ENCODE measurements around the gene MINDY4. TPM values are rescaled to one million over a fixed set of nuclear protein-coding genes. Genes with fewer than 3 reads are reported as not detected.
"Not testable (repeated sequence)": the region's sequence is repeated elsewhere in the genome, so short reads cannot be mapped to it uniquely, and the experiment has no call there.

Gene MINDY4
- total RNA-seq, 1 donor from 2014 or later: 5.2 TPM

DNA sequence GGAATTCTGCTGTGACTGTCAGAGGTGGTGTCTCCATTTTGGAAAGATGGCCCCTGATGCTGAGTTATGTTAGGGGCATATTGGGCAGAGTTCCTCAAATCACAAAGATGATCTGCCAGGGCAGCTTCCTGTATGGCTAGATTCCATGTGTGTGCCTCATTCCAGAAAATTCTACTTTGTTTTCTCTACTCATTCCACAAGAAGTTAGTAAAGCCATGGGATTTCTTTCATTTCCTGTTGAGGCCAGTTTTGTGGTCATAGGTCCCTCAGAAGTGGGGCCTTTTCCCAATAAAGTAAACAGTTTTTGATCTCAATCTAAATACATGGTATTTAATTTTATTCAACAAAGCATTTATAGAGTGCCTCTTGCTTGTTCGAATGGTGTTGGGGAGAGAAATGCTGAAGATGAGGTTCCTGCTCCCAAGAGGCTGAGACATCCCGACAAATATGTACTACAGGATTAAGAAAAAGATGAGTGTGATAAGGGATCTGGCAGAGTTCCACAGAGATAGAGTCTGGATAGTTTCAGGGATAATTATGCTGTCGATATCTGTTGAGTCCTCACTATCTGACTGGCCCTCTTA is 33.0 kb downstream of the MINDY4 start:
- no peak for DNase-seq

DNA sequence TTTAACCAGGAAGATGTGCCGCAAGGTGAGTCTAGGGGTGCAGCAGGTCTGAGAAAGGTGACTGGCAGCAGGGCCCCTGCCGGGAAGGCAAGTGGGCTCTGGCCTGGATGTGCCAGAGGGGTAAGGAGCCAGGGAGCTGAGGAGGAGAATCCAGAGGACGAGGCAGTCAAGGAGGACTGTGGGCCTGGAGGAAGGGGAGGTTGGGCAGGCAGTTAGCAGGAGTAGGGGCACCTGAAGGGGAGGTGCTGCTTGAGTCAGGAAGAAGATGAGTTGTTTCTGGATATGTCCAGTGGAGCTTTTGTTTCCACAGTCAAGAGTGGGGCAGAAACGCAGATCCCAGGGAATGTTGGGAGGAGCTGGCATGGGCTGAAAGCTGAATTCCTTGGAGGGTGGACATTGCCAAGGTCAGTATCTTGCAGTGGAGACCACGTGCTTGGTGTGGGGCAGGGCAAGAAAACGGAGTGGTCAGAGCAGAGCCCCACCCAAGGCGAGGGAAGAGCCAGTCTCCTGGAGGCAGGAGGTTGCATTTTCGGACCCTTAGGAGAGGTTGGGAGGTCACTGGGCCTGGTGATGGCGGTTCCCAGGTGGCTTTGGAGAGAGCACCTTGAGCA is 34.0 kb downstream of the MINDY4 start:
- DNase-seq: no peak

DNA sequence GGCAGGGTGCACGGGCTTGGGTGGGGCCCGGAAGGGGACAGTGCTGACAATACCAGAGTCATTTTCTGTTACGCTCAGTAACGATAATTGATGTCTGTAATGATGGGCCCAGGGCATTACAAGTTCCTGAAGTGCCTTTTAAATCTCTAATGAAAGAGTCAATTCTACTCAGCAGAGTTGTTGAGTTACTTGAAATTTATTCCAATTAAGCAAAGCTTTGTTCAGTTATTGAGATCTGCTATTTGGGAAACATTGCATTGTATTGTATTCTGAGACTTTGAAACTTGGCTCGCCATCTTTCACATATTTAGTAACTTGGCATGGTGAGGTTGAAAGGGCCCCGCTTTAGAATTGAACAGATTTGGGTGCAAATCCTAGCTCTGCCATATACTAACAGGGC is 34.7 kb downstream of the MINDY4 start:
- no peak for DNase-seq

DNA sequence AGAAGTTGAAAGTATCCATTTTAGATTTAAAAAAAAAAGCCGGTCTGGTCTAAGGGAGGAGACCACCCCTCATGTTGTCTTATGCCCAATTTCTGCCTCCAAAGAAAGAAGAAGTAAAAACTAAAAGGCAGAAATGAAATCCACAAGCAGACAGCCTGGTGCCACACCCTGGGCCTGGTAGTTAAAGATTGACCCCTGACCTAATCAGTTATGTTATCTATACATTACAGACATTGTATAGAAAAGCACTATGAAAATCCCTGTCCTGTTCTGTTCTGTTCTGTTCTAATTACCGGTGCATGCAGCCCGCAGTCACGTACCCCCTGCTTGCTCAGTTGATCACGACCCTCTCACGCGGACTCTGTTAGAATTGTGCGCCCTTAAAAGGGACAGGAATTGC is 36.3 kb downstream of the MINDY4 start:
- DNase-seq: not testable (repeated sequence)

DNA sequence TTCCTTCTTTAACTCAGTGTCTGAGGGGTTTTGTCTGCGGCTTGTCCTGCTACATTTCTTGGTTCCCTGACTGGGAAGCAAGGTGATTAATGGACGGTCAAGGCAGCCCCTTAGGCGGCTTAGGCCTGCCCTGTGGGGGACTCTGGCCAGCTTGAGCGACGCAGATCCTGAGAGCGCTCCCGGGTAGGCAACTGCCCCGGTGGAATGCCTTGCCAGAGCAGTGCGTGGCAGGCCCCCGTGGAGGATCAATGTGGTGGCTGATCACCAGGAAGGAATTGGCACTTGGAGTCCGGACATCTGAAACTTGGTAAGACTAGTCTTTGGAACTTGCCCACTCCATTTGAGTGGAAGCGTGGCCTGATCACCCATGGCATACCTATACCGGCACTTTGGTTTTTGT is 36.7 kb downstream of the MINDY4 start:
- DNase-seq: not testable (repeated sequence)

DNA sequence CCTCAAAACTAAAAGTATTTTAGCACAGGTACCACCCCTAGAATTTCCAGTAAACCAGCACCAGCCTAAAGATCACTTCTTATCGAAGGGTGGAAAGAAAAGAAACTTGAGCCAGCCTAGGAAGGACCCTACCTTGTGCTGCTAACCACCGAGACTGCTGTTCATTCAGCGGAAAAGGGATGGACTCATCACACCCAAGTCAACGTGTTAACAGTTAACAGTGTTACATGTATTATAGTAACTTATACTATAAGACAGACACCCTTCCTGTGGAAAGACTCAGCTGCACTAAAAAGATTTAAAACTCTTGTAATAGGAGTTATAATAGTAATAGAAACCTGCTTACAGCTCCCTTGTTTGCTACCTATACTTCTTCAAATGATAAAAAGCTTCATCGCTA is 39.8 kb downstream of the MINDY4 start:
- no peak for DNase-seq

DNA sequence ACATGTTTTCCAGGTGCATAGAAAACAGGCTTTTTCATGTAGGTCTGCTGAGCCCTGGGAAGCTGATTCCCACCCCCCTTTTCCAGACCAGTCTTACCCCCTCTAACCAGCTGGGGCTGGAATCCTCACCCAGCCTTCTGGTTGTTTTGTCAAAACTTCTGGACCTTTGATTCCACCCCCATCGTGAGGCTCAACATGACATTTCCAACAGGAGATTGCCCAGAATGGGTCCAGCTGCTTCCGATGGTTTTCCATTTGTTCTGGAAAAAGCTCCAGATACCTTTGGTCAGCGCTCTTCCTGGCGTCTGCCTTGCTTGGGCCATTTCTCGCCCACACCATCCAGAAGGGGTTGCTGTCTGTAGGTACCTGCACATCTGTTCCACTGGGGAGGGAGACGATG is 41.5 kb downstream of the MINDY4 start:
- DNase-seq: no peak

DNA sequence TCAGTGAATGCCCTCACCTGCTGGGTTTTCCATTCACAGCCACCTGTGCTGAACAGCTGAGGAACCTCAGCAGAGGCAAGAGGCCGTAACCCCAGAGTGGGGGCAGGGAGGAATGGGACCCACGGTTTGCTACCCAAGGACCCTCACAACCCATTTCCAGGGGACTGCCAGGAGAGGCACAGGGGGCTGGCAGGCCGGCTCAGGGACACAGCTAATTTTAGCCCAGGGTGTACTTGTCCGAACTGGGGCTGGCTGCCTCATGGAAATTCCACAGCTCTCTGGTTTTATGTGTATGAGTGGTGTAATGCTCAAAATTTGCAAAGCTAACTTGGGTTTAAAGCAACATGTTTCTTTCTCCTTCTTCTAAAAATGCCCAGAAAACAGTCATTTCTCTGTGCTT is 42.2 kb downstream of the MINDY4 start:
- DNase-seq: peak; percentile 6

DNA sequence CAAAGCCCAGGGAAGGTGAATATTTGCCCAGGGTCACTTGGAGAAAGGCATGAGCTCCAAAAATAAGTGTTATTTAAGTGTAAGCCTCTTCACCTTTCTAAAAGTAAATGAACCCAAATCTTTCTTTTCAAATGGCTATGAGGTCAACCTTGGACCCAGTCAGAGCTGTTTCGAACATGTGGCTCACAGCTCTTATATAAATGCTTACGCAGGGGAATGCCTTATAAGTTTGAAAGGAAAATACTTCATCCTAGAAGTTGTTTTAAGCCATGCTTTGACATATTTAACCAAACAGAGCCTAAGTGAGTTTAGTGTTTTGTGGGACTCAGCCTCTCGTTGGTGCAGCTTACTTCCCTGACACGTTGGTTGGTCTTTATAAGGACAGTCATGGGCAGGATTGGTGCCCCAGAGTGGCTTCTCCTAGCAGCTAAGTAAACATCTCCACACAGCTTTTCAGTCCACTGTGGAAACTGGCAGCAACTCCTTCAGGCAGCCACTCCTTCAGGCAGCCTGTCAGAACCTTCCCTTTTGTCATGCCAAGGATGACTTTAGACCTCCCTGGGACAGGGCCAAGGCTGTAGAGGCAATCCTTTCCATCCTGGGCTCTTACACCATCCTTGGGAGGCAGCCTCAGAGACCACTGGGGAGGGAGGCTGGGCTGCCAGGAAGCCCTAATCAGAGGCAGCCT is 43.6 kb downstream of the MINDY4 start:
- DNase-seq: peak; percentile 21

DNA sequence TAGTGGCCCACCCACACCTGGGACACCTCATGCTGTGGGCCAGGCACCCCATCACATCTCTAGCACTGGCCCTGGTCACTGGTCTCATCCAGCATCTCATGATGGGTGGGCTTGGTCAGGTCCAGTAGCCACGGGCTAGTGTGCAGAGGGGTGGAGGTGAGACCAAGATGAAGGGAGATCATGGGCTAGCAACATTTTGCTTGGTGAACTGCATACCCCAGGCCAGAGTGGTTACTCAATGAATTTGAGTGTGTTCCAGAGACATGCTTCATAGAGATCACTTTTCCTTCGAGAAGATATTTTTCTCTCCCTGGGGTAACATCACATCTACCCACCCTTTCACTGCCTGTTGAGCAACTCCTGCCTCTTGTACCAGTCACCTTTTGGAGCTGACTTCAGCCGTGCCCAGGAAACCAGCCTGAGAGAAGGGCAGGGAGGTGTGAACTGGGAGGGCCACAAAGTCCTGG is 44.2 kb downstream of the MINDY4 start:
- DNase-seq: no peak

DNA sequence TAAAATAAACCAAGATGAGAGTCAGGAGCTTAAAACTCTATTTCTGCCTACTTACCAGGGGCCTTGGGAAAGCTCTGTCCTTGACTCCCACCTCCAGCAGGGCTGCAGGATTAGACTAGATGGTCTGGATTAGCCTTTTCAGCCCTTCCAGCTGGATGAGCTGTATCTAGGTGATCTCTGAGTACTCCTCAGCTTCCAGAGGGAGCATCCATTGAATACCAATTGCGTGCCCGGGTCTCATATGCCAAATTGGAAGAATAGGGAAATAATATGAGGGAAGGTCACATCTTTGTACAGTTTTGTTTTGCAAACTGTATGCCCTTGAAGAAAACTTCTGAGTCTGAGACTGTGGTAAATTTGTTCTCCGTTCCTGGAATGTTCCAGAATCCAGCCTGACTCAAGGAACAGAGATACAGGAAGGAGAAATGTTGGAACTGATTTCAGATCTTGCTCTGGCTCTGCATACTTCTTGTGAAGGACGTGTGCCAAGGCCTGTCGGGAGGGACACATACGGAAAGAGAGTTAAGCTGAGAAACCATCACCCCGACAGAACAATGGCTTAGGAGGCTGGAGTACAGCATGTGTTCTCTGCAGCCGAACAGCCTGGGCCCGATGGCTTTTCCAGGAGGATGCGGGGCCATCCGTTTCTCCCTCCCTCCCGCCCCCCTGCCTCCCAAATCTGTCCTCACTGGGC is 44.9 kb downstream of the MINDY4 start:
- DNase-seq: peak; percentile 48

DNA sequence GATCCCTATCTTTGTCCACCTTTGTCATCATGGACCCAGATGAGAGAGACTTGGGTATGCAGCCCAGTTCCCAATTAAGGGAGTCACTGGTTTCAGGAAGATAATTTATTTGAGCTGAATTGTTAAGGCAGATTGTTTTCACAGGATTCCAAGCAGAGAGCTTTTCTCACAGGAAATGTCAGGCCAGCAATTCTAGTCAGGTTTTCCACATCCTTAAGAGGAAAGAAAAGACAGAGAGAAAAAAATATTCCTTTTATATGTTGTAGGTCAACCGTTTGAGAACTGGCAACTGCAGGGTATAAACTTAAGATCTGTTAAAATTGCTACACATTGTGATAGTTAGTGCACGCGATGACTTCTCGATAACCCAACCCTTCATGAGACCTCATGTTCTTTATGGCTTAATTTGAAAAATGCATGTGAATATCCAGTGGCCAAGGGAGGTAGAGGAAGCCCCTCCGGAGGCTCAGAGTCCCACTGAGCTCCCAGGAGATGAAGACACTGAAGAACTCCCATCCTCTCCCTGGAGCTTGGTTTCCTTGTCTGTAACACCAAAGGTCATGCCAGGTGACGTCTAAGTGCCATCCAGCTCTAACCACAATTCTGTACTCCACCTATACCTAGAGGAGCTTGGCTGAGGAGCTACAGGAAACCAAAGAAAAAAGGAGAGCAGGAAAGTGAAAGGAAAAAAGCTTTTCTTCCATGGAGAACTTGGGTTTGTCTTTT is 45.6 kb downstream of the MINDY4 start:
- peak; percentile 48 for DNase-seq

DNA sequence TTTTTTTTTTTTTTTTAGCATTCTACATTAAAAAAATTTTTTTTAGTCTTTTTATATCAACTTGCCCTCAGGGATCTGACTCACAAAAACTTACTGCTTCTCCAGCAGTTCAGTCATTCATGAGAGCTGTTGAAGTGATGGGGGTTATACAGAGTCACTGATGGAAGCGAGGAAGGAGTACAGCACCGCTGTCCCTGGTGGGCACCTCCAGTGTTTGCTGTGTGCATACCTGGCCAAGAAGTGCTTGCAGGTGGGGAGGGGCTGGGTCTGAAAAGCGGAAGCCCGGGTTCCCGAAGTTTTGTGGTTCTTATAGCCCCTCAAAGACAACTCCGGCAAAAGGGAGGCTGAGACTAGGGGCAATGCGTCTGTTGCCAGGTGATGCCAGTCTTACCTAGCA is 46.2 kb downstream of the MINDY4 start:
- DNase-seq: no peak

DNA sequence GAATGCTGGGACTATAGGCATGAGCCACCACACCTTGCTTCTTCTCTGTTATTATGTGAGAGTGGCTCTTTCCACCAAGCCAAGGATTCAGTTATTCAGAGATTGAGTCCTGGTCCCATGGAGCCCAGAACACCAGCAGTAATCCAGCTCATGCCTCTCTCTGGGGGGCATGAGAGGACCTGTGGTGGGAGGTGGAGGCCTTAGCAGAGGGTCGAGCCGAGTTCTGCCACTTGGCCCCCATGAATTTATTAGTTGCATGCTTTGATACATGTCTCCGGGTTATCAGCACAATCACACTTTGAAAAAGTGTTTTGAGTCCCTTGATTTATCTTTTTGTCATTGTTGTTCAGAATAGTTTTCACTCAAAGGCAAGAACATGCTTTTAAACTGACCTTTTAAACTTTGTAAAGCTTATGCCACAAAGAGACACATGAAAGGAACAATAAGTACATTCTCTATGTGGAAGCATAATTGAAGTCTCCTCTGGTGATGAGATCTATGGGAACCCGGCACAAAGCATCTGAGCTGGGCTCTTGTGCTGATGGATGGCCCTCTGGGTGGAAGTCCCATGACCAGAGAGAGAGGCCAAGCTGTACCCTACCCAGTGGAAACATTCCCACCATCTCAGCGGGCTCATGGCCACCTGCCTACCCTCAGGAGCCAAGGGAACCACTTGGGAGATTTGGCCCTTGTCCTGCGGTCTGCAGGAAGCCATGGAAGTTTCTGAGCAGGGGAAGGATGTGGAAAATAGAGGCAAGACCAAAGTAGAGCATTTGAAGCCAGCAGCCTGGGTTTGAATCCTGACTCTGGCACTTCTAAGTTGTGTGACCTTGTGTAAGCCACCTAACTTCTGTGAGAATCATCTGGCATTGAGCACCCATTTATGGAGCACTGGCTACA is 53.9 kb downstream of the MINDY4 start:
- DNase-seq: no peak

DNA sequence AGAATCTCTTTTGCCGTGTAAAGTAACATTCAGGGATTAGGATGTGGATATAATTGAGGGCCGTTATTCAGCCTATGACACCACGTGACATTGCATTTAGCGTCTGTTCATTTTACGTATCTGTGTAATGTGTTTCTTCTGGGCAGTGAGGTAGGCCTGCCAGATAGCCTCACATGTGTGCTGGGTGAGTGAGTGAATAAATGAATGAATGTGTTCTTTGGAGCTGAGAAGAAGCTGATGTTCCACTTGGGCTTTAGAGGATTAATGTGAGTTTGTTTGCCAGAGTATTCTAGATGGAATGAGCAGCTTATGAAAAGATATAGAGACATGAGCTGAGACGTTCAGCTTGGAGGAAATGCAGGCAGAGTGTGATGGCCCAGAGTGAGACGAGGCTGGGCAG is 55.0 kb downstream of the MINDY4 start:
- no peak for DNase-seq

DNA sequence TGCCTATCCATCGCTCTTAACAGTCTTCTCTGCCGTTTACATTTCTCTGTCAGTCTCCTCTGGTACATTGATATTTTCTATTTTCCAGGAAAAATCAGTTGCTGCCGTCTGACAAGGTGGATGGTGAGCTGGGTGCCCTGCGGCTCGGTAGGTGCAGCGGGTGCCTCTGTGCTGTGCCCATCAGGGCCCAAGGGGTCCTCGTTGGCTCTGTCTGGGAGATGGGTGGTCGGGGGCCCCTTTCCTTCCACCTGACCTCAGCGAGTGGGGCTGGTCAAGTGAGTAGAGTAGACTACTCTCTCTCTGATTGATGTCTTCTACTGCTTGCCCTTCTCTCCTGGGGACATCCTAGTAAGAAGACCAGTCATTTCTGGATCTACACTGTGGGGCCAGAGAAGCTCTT is 57.4 kb downstream of the MINDY4 start:
- no peak for DNase-seq

DNA sequence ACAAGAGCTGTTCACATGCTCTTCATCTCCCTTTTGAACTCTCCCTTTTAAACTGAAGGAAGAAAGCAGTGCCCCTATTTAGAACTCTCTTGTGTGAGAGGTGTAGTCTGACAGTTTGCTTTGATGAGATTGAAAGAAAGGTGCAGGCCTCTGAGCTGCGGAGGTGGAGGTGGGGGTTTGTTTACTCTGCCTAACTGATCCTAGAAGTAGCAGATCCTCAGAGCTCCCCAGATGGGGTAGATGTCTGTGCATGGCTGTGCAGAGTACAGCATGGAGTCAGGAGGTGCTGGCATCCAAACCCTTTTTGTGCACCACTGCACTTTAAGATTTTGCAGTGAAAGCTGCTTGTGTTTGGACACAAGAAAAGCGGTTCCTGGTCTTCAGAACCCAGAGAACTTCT is 58.3 kb downstream of the MINDY4 start:
- no peak for DNase-seq

DNA sequence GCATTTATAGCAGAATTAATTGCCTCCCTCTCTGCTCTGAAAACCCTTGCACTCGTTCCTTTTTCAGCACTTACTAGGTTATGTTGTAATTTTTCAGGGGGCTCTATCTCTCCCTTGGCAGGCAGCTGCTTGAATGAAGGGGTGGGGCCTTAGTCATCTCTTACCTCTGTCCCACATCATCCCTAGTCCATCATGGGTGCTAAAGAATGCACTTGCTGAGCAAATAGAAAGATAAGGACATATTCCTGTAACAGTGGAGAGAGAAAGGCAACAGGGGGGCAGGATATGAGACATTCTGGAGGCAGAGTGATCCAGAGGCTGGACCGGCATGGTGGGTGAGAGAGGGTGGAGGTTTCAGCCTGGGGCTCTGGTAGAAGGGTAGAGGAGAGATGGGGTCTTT is 60.0 kb downstream of the MINDY4 start:
- no peak for DNase-seq

DNA sequence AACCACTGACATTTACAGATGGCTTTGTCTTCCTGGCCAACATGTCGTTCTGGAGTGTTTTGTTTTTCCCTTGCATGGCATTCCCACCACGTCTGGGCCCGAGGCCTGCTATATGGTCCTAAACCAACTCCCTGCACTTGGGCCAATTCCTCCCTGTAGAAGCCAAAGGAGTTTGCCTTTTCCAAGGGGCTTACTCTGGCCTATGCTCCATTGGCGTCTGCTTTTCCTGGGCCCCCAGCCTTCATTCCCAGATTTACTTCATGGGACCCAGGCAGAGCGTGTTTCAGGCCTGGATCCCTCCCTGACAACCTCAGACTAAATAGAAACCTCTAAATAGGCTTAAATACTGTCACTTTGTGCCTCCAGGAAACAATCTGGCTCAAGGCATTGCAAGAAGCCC is 60.7 kb downstream of the MINDY4 start:
- DNase-seq: no peak

DNA sequence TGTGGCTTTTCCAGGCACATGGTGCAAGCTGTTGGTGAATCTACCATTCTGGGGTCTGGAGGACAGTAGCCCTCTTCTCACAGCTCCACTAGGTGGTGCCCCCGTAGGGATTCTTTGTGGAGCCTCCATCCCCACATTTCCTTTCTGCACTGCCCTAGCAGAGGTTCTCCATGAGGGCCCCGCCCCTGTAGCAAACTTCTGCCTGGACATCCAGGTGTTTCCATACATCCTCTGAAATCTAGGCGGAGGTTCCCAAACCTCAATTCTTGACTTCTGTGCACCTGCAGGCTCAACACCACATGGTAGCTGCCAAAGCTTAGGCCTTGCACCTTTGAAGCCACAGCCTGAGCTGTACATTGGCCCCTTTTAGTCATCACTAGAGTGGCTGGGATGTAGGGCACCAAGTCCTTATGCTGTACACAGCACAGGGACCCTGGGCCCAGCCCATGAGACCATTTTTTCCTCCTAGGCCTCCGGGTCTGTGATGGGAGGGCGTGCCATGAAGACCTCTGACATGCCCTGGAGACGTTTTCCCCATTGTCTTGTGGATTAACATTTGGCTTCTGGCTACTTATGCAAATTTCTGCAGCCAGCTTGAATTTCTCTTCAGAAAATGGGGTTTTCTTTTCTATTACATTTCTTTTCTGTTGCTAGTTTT is 62.9 kb downstream of the MINDY4 start:
- DNase-seq: not testable (repeated sequence)

DNA sequence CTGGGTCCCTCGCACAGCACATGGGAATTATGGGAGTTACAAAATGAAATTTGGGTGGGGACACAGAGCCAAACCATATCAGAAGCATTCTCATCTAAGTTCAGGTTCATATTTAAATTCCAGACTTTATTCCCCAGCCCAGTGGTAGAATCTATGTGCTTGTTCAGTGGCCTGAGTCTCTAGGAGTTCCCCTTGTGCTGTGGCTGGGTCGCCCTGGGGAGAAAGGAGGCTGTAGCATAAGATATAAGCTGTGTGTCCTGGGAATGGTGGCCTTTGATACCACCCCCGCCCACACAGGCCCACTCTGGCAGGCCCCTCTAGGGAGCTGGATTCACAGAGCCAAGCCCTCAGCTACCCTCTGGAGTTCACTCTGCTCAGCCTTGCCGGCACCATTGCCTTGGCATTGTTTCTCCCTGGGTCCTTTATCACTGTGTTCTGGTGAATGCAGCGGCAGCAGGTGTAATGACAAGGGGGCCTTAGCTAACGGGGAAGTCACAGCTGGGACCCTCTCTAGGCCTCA is 64.2 kb downstream of the MINDY4 start:
- no peak for DNase-seq
